Erythroblast (primary cell): Measurements from ENCODE around the gene ELP2.

Source experiments
- GATA1 ChIP-seq: IDR thresholded peaks from 2 replicates; pipeline ENCODE4 v1.6.1; 2011; ENCODE audit warnings: low read depth, mild to moderate bottlenecking, control low read depth, low read length, moderate library complexity
- POLR2A ChIP-seq: IDR thresholded peaks from 2 replicates; pipeline ENCODE4 v1.6.1; 2011; ENCODE audit warnings: mild to moderate bottlenecking, low read length

GRCh38 chr18:36131692-36132483 is 2.2 kb downstream of the ELP2 start:
- TF ChIP-seq POLR2A (no peak), GATA1 (no peak)
